Breast epithelium (tissue), 4 donors: ENCODE data around the gene IL1RAP. TPM values are rescaled to one million over a fixed set of nuclear protein-coding genes. Genes with fewer than 3 reads are reported as not detected.

Source experiments
- DNase-seq, 2 donors: peaks; one replicate each; pipeline ENCODE4 v3.0.0-alpha.2; 2019; ENCODE audit warnings: low spot score in 2 of 2
- H3K27ac ChIP-seq, 2 donors: fragments of 200-600 bp; sonication (generic) in 1 of 2; one replicate each; pipeline ENCODE4 v1.5.1; 2016 to 2019; ENCODE audit warnings: mild to moderate bottlenecking in 1 of 2
- H3K27me3 ChIP-seq, 2 donors: fragments of 200-600 bp; sonication (generic) in 1 of 2; one replicate each; pipeline versions ENCODE4 v1.5.1 to v1.6.0; 2017 to 2019; ENCODE audit warnings: control low read depth in 1 of 2, mild to moderate bottlenecking in 1 of 2
- H3K36me3 ChIP-seq: fragments of 200-600 bp; one replicate; pipeline ENCODE4 v1.5.1; 2019
- H3K4me1 ChIP-seq, 2 donors: fragments of 200-600 bp; sonication (generic); one replicate each; pipeline ENCODE4 v1.5.1; 2016 to 2019; ENCODE audit warnings: control low read depth in 1 of 2
- H3K4me3 ChIP-seq, 3 donors: fragments of 200-600 bp; sonication (generic); 1 replicate in 2 of 3; 2 replicates in 1 of 3; pipeline ENCODE4 v1.5.1; 2016 to 2019; ENCODE audit warnings: mild to moderate bottlenecking in 3 of 3, moderate library complexity in 2 of 3
- H3K9me3 ChIP-seq, 2 donors: fragments of 200-600 bp; sonication (generic) in 1 of 2; one replicate each; pipeline ENCODE4 v1.5.1; 2016 to 2019; ENCODE audit warnings: control low read depth in 1 of 2
- CTCF ChIP-seq, 3 donors: fragments of 450-650 bp; IDR thresholded peaks; one replicate each; pipeline ENCODE4 v1.5.1; 2016 to 2017; ENCODE audit warnings: antibody characterized with exemption in 3 of 3, mild to moderate bottlenecking in 3 of 3, moderate library complexity in 3 of 3
- POLR2A ChIP-seq: fragments of 450-650 bp; IDR thresholded peaks from one replicate; pipeline ENCODE4 v1.6.1; 2016; ENCODE audit warnings: antibody characterized with exemption, mild to moderate bottlenecking, moderate library complexity
- POLR2AphosphoS5 ChIP-seq, 3 donors: sonication (generic); formaldehyde crosslinking; IDR thresholded peaks; one replicate each; pipeline ENCODE4 v1.6.1; 2017; ENCODE audit warnings: antibody characterized with exemption in 3 of 3
- intact Hi-C: fragments of 100-400 bp; cut with DNase I; formaldehyde crosslinking; loops from one replicate; pipeline ENCODE4 v1.15.1; 2023; ENCODE audit warnings: low total_unique reads
- total RNA-seq, 3 donors: library from RNA; depleted of rRNA; stranded (reverse); fragments of >200 nt; gene quantifications; one replicate each; pipeline ENCODE4 v1.1.0, GENCODE V29; 2016

The IL1RAP gene
- total RNA-seq, 3 donors from 2014 or later, result 11.8 to 15.4 (median 13.1) TPM

- Histone ChIP-seq H3K9me3 (no peaks in the 10 kb centered on the region), H3K27me3 (no peaks in the 10 kb centered on the region), H3K36me3 (no peaks in the 10 kb centered on the region), H3K4me3 (no peak overlapping the region), H3K4me1 (no peaks in the 10 kb centered on the region), H3K27ac (no peak overlapping the region)
- DNase-seq, result no peak
- TF ChIP-seq CTCF (IDR thresholded peaks at IDR 0.05), result no peak
- no peak for TF ChIP-seq POLR2AphosphoS5 (IDR thresholded peaks at IDR 0.05)
- TF ChIP-seq POLR2A, result no peak
- intact Hi-C loops, result no loop called here
These were observed 26.8 kb upstream of the IL1RAP start for GRCh38 chr3:190486908-190487607.

GRCh38 chr3:190491533-190492054, 22.3 kb upstream of the IL1RAP start:
- H3K4me3 ChIP-seq, result no peak overlapping the region
- H3K27ac ChIP-seq, result no peak overlapping the region
- no peaks in the 10 kb centered on the region for H3K9me3 ChIP-seq
- no peaks in the 10 kb centered on the region for H3K4me1 ChIP-seq
- H3K36me3 ChIP-seq, result no peaks in the 10 kb centered on the region
- intact Hi-C loops, result no loop called here
- TF ChIP-seq POLR2A (no peak), POLR2AphosphoS5 (IDR thresholded peaks at IDR 0.05) (no peak), CTCF (IDR thresholded peaks at IDR 0.05) (no peak)
- DNase-seq, result no peak
- no peaks in the 10 kb centered on the region for H3K27me3 ChIP-seq

GRCh38 chr3:190492129-190492528, 21.8 kb upstream of the IL1RAP start:
- no peaks in the 10 kb centered on the region for H3K9me3 ChIP-seq
- TF ChIP-seq POLR2AphosphoS5 (IDR thresholded peaks at IDR 0.05) (no peak), POLR2A (no peak), CTCF (IDR thresholded peaks at IDR 0.05) (no peak)
- intact Hi-C loops, result no loop called here
- DNase-seq, result no peak
- no peaks in the 10 kb centered on the region for H3K36me3 ChIP-seq
- no peaks in the 10 kb centered on the region for H3K4me1 ChIP-seq
- H3K27me3 ChIP-seq, result no peaks in the 10 kb centered on the region
- H3K4me3 ChIP-seq, result no peak overlapping the region
- H3K27ac ChIP-seq, result no peak overlapping the region

GRCh38 chr3:190492966-190493365, 20.9 kb upstream of the IL1RAP start:
- no peaks in the 10 kb centered on the region for H3K27me3 ChIP-seq
- H3K4me1 ChIP-seq, result no peaks in the 10 kb centered on the region
- no peak overlapping the region for H3K4me3 ChIP-seq
- no peak for TF ChIP-seq POLR2AphosphoS5 (IDR thresholded peaks at IDR 0.05)
- no peak for TF ChIP-seq POLR2A
- no peak for TF ChIP-seq CTCF (IDR thresholded peaks at IDR 0.05)
- no peak for DNase-seq
- H3K9me3 ChIP-seq, result no peaks in the 10 kb centered on the region
- H3K27ac ChIP-seq, result no peak overlapping the region
- intact Hi-C loops, result no loop called here
- no peaks in the 10 kb centered on the region for H3K36me3 ChIP-seq

- Histone ChIP-seq H3K4me3 (no peak overlapping the region), H3K27ac (no peak overlapping the region), H3K9me3 (no peaks in the 10 kb centered on the region), H3K36me3 (no peaks in the 10 kb centered on the region), H3K4me1 (no peaks in the 10 kb centered on the region), H3K27me3 (no peaks in the 10 kb centered on the region)
- TF ChIP-seq POLR2AphosphoS5 (IDR thresholded peaks at IDR 0.05) (no peak), POLR2A (no peak), CTCF (IDR thresholded peaks at IDR 0.05) (no peak)
- no peak for DNase-seq
- intact Hi-C loops, result loop anchor here (5.0 kb wide), 1 partner anchor 313 kb away; no protein-coding TSS in a partner anchor
These were observed 19.0 kb upstream of the IL1RAP start for GRCh38 chr3:190494907-190495306.
